ENCODE measurements around the gene IL20RA. TPM values are rescaled to one million over a fixed set of nuclear protein-coding genes. Genes with fewer than 3 reads are reported as not detected.

The IL20RA gene
- total RNA-seq, 4 donors from 2014 or later: 0.17 to 0.88 (median 0.38) TPM; not detected in 1

GRCh38 chr6:136962661-136963060, 82.1 kb downstream of the IL20RA start:
- TF ChIP-seq CTCF (IDR thresholded peaks at IDR 0.05; ENCODE audit: low read depth): no peak

GRCh38 chr6:136961848-136962247, 82.9 kb downstream of the IL20RA start:
- TF ChIP-seq CTCF (IDR thresholded peaks at IDR 0.05; ENCODE audit: low read depth): no peak

- no peak for TF ChIP-seq CTCF (IDR thresholded peaks at IDR 0.05; ENCODE audit: low read depth)
These were observed 84.0 kb downstream of the IL20RA start for GRCh38 chr6:136960781-136961180.

GRCh38 chr6:136959471-136959891, 85.3 kb downstream of the IL20RA start:
- TF ChIP-seq CTCF (IDR thresholded peaks at IDR 0.05; ENCODE audit: low read depth): no peak

GRCh38 chr6:136958168-136958567, 86.6 kb downstream of the IL20RA start:
- TF ChIP-seq CTCF (IDR thresholded peaks at IDR 0.05; ENCODE audit: low read depth): no peak

GRCh38 chr6:136956590-136957544, 87.9 kb downstream of the IL20RA start:
- TF ChIP-seq CTCF (IDR thresholded peaks at IDR 0.05; ENCODE audit: low read depth): no peak

- TF ChIP-seq CTCF (IDR thresholded peaks at IDR 0.05; ENCODE audit: low read depth): no peak
These were observed 89.6 kb downstream of the IL20RA start for GRCh38 chr6:136955123-136955522.
